A549 (cell line): ENCODE results near the gene B9D2. TPM values are rescaled to one million over a fixed set of nuclear protein-coding genes. Genes with fewer than 3 reads are reported as not detected.

Experiments used
- ATAC-seq, 2 experiments: fragments of 200-7000 bp in 1 of 2; fragments of >200 bp in 1 of 2; cut with Nextera tagmentation in 1 of 2; cut with Tn5 transposase in 1 of 2; 3 replicates each; pipeline versions ENCODE4 v1.8.0 to v1.9.1; 2018 to 2020; ENCODE audit warnings: mild to moderate bottlenecking in 1 of 2, moderate library complexity in 1 of 2
- CTCF ChIA-PET: fragments of 300-600 bp; sonication (Branson Sonifier 250); formaldehyde crosslinking; extraction: SDS; loops from one replicate; lab custom pipeline; 2021; ENCODE audit warnings: antibody characterized with exemption, inconsistent platforms; lab: Yijun Ruan, JAX
- POLR2A ChIA-PET: fragments of 350-600 bp; formaldehyde crosslinking; extraction: SDS; loops from one replicate; lab custom pipeline; 2021; ENCODE audit warnings: antibody characterized with exemption, inconsistent platforms; lab: Yijun Ruan, JAX
- DNase-seq, 2 experiments: peaks; one replicate each; pipeline versions ENCODE4 v3.0.0 to v3.0.0-alpha.2; 2011 to 2016; ENCODE audit warnings: low read depth in 1 of 2, low spot score in 1 of 2
- FAIRE-seq: peaks from 2 replicates; lab custom pipeline; 2011; peaks lifted over from hg19 to GRCh38; lab: Jason Lieb, UNC
- H3K27ac ChIP-seq, 2 experiments: fragments of >200 bp; sonication (Bioruptor Twin); formaldehyde crosslinking; 3 replicates each; pipeline ENCODE4 v1.5.1; 2016 to 2017
- H3K4me1 ChIP-seq: fragments of >200 bp; sonication (Bioruptor Twin); formaldehyde crosslinking; 3 replicates; pipeline ENCODE4 v1.6.1; 2016
- H3K4me2 ChIP-seq: fragments of >200 bp; sonication (Bioruptor Twin); formaldehyde crosslinking; 3 replicates; pipeline ENCODE4 v1.6.1; 2016
- H3K4me3 ChIP-seq: fragments of >200 bp; sonication (Bioruptor Twin); formaldehyde crosslinking; 3 replicates; pipeline ENCODE4 v1.5.1; 2016
- H3K9me3 ChIP-seq: fragments of >200 bp; sonication (Bioruptor Twin); formaldehyde crosslinking; 3 replicates; pipeline ENCODE4 v1.6.1; 2016
- BCL3 ChIP-seq: fragments of >200 bp; sonication (Bioruptor Twin); formaldehyde crosslinking; IDR thresholded peaks from 3 replicates; pipeline ENCODE4 v1.6.1; 2016
- BHLHE40 ChIP-seq: IDR thresholded peaks from 2 replicates; pipeline ENCODE4 v1.6.1; 2012; ENCODE audit warnings: low read depth, low read length, inconsistent platforms
- CBX8 ChIP-seq: fragments of 200-600 bp; sonication (generic); IDR thresholded peaks from 2 replicates; pipeline ENCODE4 v1.6.1; 2016
- CHD4 ChIP-seq: fragments of 200-600 bp; sonication (generic); IDR thresholded peaks from 2 replicates; pipeline ENCODE4 v1.6.1; 2016; ENCODE audit warnings: antibody characterized with exemption, mild to moderate bottlenecking, borderline replicate concordance
- ELK1 ChIP-seq: fragments of 150-350 bp; IDR thresholded peaks from 2 replicates; pipeline ENCODE4 v1.6.1; 2014; ENCODE audit warnings: low read depth, mild to moderate bottlenecking, low read length
- EP300 ChIP-seq, 2 experiments: fragments of >200 bp; sonication (Bioruptor Twin); formaldehyde crosslinking; IDR thresholded peaks; 2 replicates in 1 of 2; 3 replicates in 1 of 2; pipeline ENCODE4 v1.6.1; 2016 to 2017
- FOSL2 ChIP-seq, 2 experiments: fragments of 450-650 bp in 1 of 2; fragments of >200 bp in 1 of 2; sonication (Bioruptor Twin) in 1 of 2; formaldehyde crosslinking; IDR thresholded peaks; 2 replicates each; pipeline versions ENCODE4 v1.5.0 to v1.6.1; 2016 to 2020; ENCODE audit warnings: mild to moderate bottlenecking in 1 of 2, moderate library complexity in 1 of 2
- HES2 ChIP-seq: fragments of >200 bp; sonication (Bioruptor Twin); formaldehyde crosslinking; IDR thresholded peaks from 2 replicates; pipeline ENCODE4 v1.6.1; 2016
- HEYL ChIP-seq: fragments of 250-450 bp; sonication (Bioruptor Pico); IDR thresholded peaks from 2 replicates; pipeline ENCODE4 v1.8.0; 2021; ENCODE audit warnings: mild to moderate bottlenecking, moderate library complexity
- HOXA7 ChIP-seq: fragments of 250-450 bp; sonication (Bioruptor Pico); IDR thresholded peaks from 2 replicates; pipeline ENCODE4 v1.5.0; 2020; ENCODE audit warnings: mild to moderate bottlenecking, moderate library complexity
- HOXB5 ChIP-seq: fragments of 250-450 bp; sonication (Bioruptor Pico); IDR thresholded peaks from 2 replicates; pipeline ENCODE4 v1.5.0; 2020; ENCODE audit warnings: mild to moderate bottlenecking, moderate library complexity
- JUNB ChIP-seq: fragments of >200 bp; sonication (Bioruptor Twin); formaldehyde crosslinking; IDR thresholded peaks from 2 replicates; pipeline ENCODE4 v1.6.1; 2016
- MAFK ChIP-seq: fragments of 450-650 bp; IDR thresholded peaks from 2 replicates; pipeline ENCODE4 v1.6.1; 2014; ENCODE audit not compliant: partially characterized antibody
- MAX ChIP-seq: IDR thresholded peaks from 2 replicates; pipeline ENCODE4 v1.6.1; 2012
- NFE2L2 ChIP-seq: fragments of 150-350 bp; conservative IDR thresholded peaks from 2 replicates; pipeline ENCODE4 v1.6.1; 2014; ENCODE audit warnings: low read length
- NPAS2 ChIP-seq: fragments of 250-450 bp; sonication (Bioruptor Pico); IDR thresholded peaks from 2 replicates; pipeline ENCODE4 v1.8.0; 2022; ENCODE audit warnings: mild to moderate bottlenecking, moderate library complexity, borderline replicate concordance
- NR3C1 ChIP-seq: fragments of >200 bp; sonication (Bioruptor Twin); formaldehyde crosslinking; IDR thresholded peaks from 3 replicates; pipeline ENCODE4 v1.6.1; 2017
- PBX3 ChIP-seq: IDR thresholded peaks from 2 replicates; pipeline ENCODE4 v1.6.1; 2012
- PHF8 ChIP-seq: fragments of 200-600 bp; sonication (generic); IDR thresholded peaks from 2 replicates; pipeline ENCODE4 v1.6.1; 2016; ENCODE audit warnings: low read depth, mild to moderate bottlenecking, antibody characterized with exemption, moderate library complexity, borderline replicate concordance
- POLR2A ChIP-seq: IDR thresholded peaks from 2 replicates; pipeline ENCODE4 v1.6.1; 2012; ENCODE audit warnings: mild to moderate bottlenecking, low read length
- RAD21 ChIP-seq, 2 experiments: fragments of >200 bp in 1 of 2; sonication (Bioruptor Twin) in 1 of 2; formaldehyde crosslinking in 1 of 2; IDR thresholded peaks in 1 of 2; conservative IDR thresholded peaks in 1 of 2; 2 replicates in 1 of 2; 3 replicates in 1 of 2; pipeline ENCODE4 v1.6.1; 2012 to 2018; ENCODE audit warnings: inconsistent platforms in 1 of 2
- RARB ChIP-seq: fragments of 250-450 bp; sonication (Bioruptor Pico); IDR thresholded peaks from 2 replicates; pipeline ENCODE4 v1.8.0; 2021; ENCODE audit warnings: mild to moderate bottlenecking, moderate library complexity
- RCOR1 ChIP-seq: fragments of 150-350 bp; IDR thresholded peaks from 2 replicates; pipeline ENCODE4 v1.6.1; 2014; ENCODE audit warnings: antibody characterized with exemption, low read length, low read depth
- RFX5 ChIP-seq: fragments of 450-650 bp; IDR thresholded peaks from 2 replicates; pipeline ENCODE4 v1.7.1; 2014; ENCODE audit warnings: antibody characterized with exemption, mild to moderate bottlenecking, moderate library complexity
- RNF2 ChIP-seq: fragments of 200-600 bp; sonication (generic); IDR thresholded peaks from 2 replicates; pipeline ENCODE4 v1.6.1; 2016; ENCODE audit warnings: low read depth, mild to moderate bottlenecking, antibody characterized with exemption, moderate library complexity, borderline replicate concordance
- SMC3 ChIP-seq: fragments of >200 bp; sonication (Bioruptor Twin); formaldehyde crosslinking; IDR thresholded peaks from 3 replicates; pipeline ENCODE4 v1.6.1; 2018; ENCODE audit warnings: inconsistent platforms
- SREBF2 ChIP-seq: fragments of 450-650 bp; IDR thresholded peaks from 2 replicates; pipeline ENCODE4 v1.6.1; 2014; ENCODE audit warnings: mild to moderate bottlenecking, moderate library complexity
- TFCP2L1 ChIP-seq: fragments of 250-450 bp; sonication (Bioruptor Pico); IDR thresholded peaks from 2 replicates; pipeline ENCODE4 v1.5.0; 2021; ENCODE audit warnings: mild to moderate bottlenecking
- TP53 ChIP-seq: fragments of 250-450 bp; sonication (Bioruptor Pico); IDR thresholded peaks from 2 replicates; pipeline ENCODE4 v1.5.0; 2021; ENCODE audit warnings: mild to moderate bottlenecking, moderate library complexity
- ZFP36 ChIP-seq: fragments of 450-650 bp; IDR thresholded peaks from 2 replicates; pipeline ENCODE4 v1.6.1; 2014; ENCODE audit warnings: borderline replicate concordance; ENCODE audit not compliant: partially characterized antibody
- ZSCAN20 ChIP-seq: fragments of 250-450 bp; sonication (Bioruptor Pico); IDR thresholded peaks from 2 replicates; pipeline ENCODE4 v1.8.0; 2022; ENCODE audit warnings: mild to moderate bottlenecking, moderate library complexity
- WGBS: methylation state at CpG from one replicate; pipeline ENCODE4 v1.1.6; 2017; ENCODE audit errors: missing lambda C conversion rate; 5-methylcytosine and 5-hydroxymethylcytosine counted together
- polyA plus RNA-seq, 4 experiments: library from polyadenylated mRNA; depleted of rRNA in 3 of 4; stranded (reverse); fragments of >200 nt; fragmentation: RNase III in 1 of 4; extraction: RNeasy Plus Mini Kit Qiagen cat#74134 plus additional on column Dnase treatment in 1 of 4; gene quantifications; 2 replicates in 3 of 4; 3 replicates in 1 of 4; pipeline ENCODE4 v1.2.3, GENCODE V29; 2011 to 2017

B9D2 gene
- polyA plus RNA-seq, 2 of the 4 experiments (the other 2 are of a cell fraction), result 19.6 to 22.5 TPM

- peak; percentile 81; the same call in 1 of the 2 replicates for TF ChIP-seq TFCP2L1 (CRISPR knock-in tag)
- TF ChIP-seq PBX3, result no peak
- no peak for TF ChIP-seq HEYL (CRISPR knock-in tag)
- TF ChIP-seq SMC3, result peak; percentile 94
- peak; percentile 59 for TF ChIP-seq MAX
- TF ChIP-seq EP300 (IDR thresholded peaks at IDR 0.05), result peak in 1 of 2 experiments; percentile 42; a peak in 1 of 5 replicates
- no peak for TF ChIP-seq CBX8
- no peak for TF ChIP-seq CHD4
- no peak for TF ChIP-seq MAFK
- TF ChIP-seq HOXB5 (CRISPR knock-in tag), result no peak
- TF ChIP-seq BCL3, result peak; percentile 95
- TF ChIP-seq HES2, result no peak
- 0 out of 2 replicates have a peak, but pooled peaks have one; percentile 25 for TF ChIP-seq PHF8
- 0 out of 2 replicates have a peak, but pooled peaks have one; percentile 15 for TF ChIP-seq JUNB
- TF ChIP-seq FOSL2 (IDR thresholded peaks at IDR 0.05), result no peak
- TF ChIP-seq FOSL2 (CRISPR knock-in tag; IDR thresholded peaks at IDR 0.05), result no peak
- TF ChIP-seq RFX5, result no peak
- peak in 1 of 2 experiments; percentile 76; a peak in 4 of 5 replicates for TF ChIP-seq RAD21 (conservative IDR thresholded peaks at IDR 0.05 in 1 of 2, IDR thresholded peaks at IDR 0.05 in 1 of 2)
Measured at GRCh38 chr19:41353466-41354342, 10.2 kb downstream of the B9D2 start, which contains the start of gene TGFB1 (continued).

- FAIRE-seq, result no peak
- peak overlapping the region; percentile 72 for H3K4me3 ChIP-seq
- peak overlapping the region; percentile 90 to 92 for H3K27ac ChIP-seq
- H3K4me1 ChIP-seq, result peaks cover 15% of the 10 kb centered on the region
- POLR2A ChIA-PET, result interaction anchor here (0.5 to 5.6 kb wide), 10 partner anchors 8 to 89 kb away, joined by 3 to 96 read pairs (median 6); partner anchors contain the start of genes B9D2, CCDC97, DMAC2 and HNRNPUL1
- peak; percentile 45 to 71 for ATAC-seq
- H3K9me3 ChIP-seq, result no peaks in the 10 kb centered on the region
- DNase-seq, result peak; percentile 78 to 99
- peak overlapping the region; percentile 90 for H3K4me2 ChIP-seq
- CTCF ChIA-PET, result interaction anchor here (0.6 to 9.4 kb wide), 47 partner anchors 8 to 1084 kb away, joined by 3 to 197 read pairs (median 5); partner anchors contain the start of genes B9D2, CCDC97, CYP2S1 and DMAC2
- WGBS, result 1% methylated on average over 57 of the region's 71 CpGs
- TF ChIP-seq NFE2L2 (no peak), TP53 (peak; percentile 91; the same call in 1 of the 2 replicates), BHLHE40 (no peak), TFCP2L1 (CRISPR knock-in tag) (no peak), POLR2A (no peak), RARB (no peak), ELK1 (no peak), NPAS2 (CRISPR knock-in tag) (no peak), HOXA7 (CRISPR knock-in tag) (no peak), SREBF2 (no peak), RNF2 (no peak), RCOR1 (no peak), CHD4 (peak; percentile 80; the same call in 1 of the 2 replicates), JUNB (no peak), BCL3 (no peak), NR3C1 (no peak), ZFP36 (peak; percentile 99), MAFK (no peak), PHF8 (peak; percentile 32; the same call in 1 of the 2 replicates), SMC3 (peak; percentile 80), ZSCAN20 (CRISPR knock-in tag) (no peak)
Measured at GRCh38 chr19:41352609-41353465, 11.1 kb downstream of the B9D2 start.
